Neural cell (in vitro differentiated cells): ENCODE data around the gene CFL2.

ENCODE experiments used
- CTCF ChIP-seq: fragments of 450-650 bp; IDR thresholded peaks from 2 replicates; pipeline ENCODE4 v1.5.1; 2014; ENCODE audit warnings: antibody characterized with exemption, mild to moderate bottlenecking, moderate library complexity; ENCODE audit not compliant: poor library complexity, severe bottlenecking
- EP300 ChIP-seq: fragments of 450-650 bp; conservative IDR thresholded peaks from 2 replicates; pipeline ENCODE4 v1.6.1; 2014; ENCODE audit warnings: antibody characterized with exemption, mild to moderate bottlenecking, moderate library complexity; ENCODE audit not compliant: poor library complexity, severe bottlenecking
- EZH2 ChIP-seq: fragments of 200-600, 300-800 bp; shearing (Covaris generic), sonication (generic); IDR thresholded peaks from 2 replicates; pipeline ENCODE4 v1.6.1; 2014; ENCODE audit warnings: antibody characterized with exemption, low read length, borderline replicate concordance, mild to moderate bottlenecking; ENCODE audit not compliant: insufficient read depth, poor library complexity, severe bottlenecking
- MXI1 ChIP-seq: fragments of 450-650 bp; conservative IDR thresholded peaks from 2 replicates; pipeline ENCODE4 v1.6.1; 2014; ENCODE audit warnings: antibody characterized with exemption, mild to moderate bottlenecking; ENCODE audit not compliant: poor library complexity, severe bottlenecking
- POLR2AphosphoS5 ChIP-seq: IDR thresholded peaks from 2 replicates; pipeline ENCODE4 v1.6.1; 2012
- RAD21 ChIP-seq: fragments of 450-650 bp; conservative IDR thresholded peaks from 2 replicates; pipeline ENCODE4 v1.6.1; 2014; ENCODE audit warnings: antibody characterized with exemption, mild to moderate bottlenecking, moderate library complexity

GRCh38 chr14:34723867-34724266, 9.5 kb upstream of the CFL2 start:
- TF ChIP-seq EP300 (no peak), CTCF (no peak), EZH2 (no peak), RAD21 (no peak), POLR2AphosphoS5 (no peak), MXI1 (no peak)
